Frontal cortex (tissue), 4 donors: Measurements from ENCODE around the gene MAP6D1. TPM values are rescaled to one million over a fixed set of nuclear protein-coding genes. Genes with fewer than 3 reads are reported as not detected.
"Not testable (repeated sequence)": the region's sequence is repeated elsewhere in the genome, so short reads cannot be mapped to it uniquely, and the experiment has no call there.

Source experiments
- DNase-seq, 2 donors: peaks; one replicate each; pipeline ENCODE4 v3.0.0; 2012; ENCODE audit warnings: low spot score in 2 of 2
- FAIRE-seq: peaks from 2 replicates; lab custom pipeline; 2012; peaks lifted over from hg19 to GRCh38; lab: Jason Lieb, UNC
- total RNA-seq: library from RNA; depleted of rRNA; stranded (reverse); fragments of >200 nt; gene quantifications from one replicate; pipeline ENCODE4 v1.2.3, GENCODE V29; 2014
- donor health status: control.
- donor health status: control.
- donor health status: control.

MAP6D1 gene
- total RNA-seq, 1 donor from 2014 or later, result 3.3 TPM

DNA sequence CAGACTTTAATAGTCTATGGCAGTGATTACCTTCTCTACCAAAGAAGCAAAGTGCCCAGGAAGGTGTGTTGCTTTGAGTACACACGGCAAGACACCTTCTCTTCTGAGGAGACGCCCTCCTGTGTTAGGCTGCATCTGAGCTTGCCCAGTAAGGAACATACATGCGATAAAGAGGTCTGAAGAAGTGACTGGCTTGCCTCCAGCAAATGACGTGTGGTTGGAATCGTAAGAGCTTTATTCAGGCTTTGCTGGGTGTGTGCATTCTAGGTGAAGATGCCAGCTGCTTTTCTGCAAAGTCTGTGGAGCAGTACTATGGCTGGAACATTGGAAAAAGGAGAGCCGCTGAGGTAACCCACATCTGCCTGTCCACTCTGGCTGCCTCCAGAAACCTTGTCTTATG is 22.4 kb downstream of the MAP6D1 start:
- FAIRE-seq (no peak), DNase-seq (no peak)

DNA sequence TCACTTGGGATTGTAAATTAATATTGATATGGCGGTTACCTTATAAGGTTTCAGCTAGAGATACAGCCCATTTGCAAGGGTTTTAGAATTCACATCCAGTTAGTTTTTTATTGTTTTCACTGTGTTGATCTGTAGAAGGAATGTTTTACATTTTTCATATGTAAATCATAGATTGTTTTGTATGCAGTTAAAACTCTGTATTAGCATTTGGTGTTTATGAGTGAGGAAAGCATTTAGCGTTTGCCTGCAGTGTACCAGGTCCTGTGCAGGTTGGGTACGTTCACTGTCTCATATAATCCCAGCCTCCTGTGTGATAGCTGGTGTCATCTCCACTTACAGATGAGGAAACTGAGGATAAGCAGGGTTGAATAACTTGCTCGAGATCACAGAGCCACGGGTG is 23.8 kb downstream of the MAP6D1 start:
- DNase-seq, result no peak
- FAIRE-seq, result no peak

DNA sequence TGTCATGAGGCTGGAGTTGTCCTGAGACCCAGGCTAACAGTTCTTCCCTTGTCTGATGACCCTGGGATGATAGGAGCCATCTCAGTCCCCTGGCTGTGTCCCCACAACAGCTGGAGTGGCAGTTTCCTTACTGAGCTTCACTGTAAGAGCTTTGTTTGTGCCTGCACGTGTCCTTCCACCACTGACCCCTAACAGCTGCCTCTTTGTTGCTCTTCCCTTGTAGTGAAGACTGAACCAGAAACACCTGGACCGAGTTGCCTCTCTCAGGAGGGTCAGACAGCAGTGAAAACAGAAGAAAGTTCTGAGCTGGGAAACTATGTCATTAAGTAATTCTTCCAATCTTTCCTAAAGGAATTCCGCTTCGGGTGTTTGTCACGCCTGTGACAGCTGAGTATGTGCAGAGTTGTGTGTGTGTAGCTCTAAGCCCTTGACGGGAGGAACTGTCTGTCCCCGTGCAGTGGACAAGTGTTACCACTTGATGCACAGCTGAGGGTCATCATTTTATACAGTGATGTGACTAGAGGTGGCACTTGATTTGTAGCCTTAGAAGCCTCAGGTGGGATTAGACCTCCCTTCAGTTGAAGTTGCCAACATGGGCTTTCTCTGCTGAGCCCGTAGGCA is 25.0 kb downstream of the MAP6D1 start:
- FAIRE-seq, result no peak
- peak in 1 of 2 donors; percentile 39 for DNase-seq

DNA sequence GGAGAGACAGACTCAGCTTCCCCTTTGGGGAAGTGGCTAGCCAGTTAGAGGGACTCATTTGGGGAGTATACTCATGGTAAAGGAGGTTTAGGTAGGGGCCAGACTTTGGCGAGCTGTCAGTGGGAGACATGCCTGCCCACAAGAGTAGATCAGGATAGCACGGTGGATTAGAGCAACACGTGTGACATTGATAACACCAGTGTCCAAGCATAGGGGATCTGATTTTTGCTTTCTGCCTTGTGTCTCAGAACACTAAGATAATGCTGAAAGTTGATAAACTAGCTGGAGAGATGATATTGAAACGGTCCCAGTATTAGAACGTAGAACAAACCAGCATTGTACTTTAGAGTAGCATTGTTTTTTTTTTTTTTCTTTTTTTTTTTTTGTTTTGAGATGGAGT is 25.9 kb downstream of the MAP6D1 start:
- DNase-seq (no peak), FAIRE-seq (no peak)

DNA sequence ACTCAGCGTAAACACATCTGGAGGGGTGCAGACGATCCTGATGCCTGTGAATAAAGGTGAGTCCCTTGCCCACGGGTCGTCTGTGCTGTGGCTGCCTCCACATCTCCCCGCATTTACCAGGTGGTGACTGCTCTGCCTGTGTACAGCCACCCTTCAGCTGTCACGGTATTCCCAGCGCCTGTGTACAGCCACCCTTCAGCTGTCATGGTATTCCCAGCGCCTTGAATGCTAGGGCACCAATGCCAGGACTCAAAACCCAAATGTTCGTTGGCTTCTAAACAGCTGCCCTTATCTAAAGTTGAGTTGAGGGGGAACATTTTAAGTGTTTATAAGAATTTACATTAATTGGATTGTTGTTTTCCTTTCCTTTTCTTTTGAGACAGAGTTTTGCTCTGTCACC is 27.4 kb downstream of the MAP6D1 start:
- FAIRE-seq, result no peak
- no peak for DNase-seq

DNA sequence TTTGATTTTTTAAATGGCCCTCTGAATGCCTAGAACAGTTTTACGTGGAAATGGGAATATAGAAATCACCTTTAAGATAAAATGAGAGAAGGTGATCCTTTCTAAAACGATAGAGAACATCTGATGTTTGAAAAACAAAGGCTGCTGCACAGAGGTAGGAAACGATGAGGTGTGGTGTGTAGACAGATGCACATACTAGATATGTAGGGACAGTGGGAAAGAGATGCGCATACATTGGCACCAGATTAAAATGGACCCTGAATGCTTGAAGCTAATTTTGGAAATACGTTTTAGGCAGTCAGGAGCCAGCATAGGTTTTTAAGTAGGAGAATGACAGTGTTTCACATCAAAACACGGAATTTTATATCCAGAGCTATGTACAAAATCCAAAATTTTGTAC is 29.0 kb downstream of the MAP6D1 start:
- FAIRE-seq (no peak), DNase-seq (no peak)

DNA sequence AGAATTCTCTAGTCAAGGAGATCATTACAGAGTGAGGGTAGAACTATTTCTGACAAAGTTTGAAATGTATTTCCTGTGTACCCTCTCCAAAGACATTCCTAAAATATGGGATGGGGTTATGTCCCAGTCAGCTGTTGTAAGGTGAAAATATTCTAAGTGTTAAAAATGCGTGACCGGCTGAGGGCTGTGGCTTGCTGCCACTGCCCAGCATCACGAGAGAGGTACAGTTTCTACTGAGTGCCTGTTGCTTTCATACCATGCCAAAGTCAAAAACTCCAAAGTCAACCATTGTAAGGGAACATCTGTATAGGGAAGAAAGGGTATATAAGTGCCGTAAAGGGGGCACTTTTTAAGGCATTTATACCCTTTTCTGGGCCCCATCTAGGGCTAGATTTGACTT is 30.9 kb downstream of the MAP6D1 start:
- no peak for FAIRE-seq
- DNase-seq, result no peak

DNA sequence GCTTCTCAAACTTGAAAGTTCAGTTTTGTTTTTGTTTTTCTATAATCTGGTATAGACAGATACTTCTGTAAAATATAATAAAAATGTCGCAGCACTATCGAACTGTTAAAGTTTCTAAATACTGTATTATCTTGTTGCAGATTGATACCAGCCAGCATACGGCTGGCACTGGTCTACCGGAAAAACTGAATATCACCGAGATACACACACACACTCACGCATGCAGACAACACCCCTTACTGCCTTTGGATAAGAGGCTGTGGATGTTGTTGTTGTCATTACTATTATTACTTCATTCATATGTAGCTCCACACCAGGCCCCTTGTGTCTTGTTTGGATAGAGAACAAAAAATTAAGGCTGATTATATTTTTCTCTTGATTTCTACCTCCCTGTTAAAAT is 32.4 kb downstream of the MAP6D1 start:
- DNase-seq, result no peak
- FAIRE-seq, result no peak

DNA sequence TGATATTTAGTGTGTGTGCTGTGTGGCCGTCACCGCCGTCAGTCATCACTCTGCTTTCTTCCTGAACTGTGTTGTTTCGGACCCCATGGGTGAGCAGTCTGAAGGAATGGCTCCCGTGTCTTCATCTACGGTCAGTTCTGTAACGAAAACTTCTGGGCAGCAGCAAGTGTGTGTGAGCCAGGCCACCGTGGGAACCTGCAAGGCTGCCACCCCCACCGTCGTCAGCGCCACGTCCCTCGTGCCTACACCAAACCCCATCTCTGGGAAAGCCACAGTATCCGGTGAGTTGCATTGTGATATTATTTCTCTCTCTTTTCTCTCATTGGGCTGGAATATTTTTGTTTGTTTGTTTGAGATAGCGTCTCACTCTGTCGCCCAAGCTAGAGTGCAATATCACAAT is 34.7 kb downstream of the MAP6D1 start:
- DNase-seq, result no peak
- no peak for FAIRE-seq

DNA sequence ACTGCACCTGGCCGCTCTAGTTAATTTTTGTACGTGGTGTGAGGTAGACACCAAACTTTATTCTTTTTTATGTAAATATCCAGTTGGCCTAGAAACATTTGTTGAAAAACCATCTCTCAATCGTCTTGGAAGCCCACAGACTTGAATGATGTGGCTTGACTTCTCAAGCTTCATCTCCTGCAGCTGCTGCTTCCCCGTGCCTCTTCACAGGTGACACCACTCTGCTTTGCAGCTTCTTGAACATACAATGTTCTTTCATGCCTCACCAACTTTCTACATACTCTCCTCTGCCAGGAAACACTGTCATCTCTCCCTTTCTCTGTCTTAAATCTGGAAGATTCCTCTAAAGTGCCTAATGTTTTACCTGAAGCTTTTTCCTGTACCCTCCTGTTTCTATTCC is 35.6 kb downstream of the MAP6D1 start:
- DNase-seq, result no peak
- no peak for FAIRE-seq

DNA sequence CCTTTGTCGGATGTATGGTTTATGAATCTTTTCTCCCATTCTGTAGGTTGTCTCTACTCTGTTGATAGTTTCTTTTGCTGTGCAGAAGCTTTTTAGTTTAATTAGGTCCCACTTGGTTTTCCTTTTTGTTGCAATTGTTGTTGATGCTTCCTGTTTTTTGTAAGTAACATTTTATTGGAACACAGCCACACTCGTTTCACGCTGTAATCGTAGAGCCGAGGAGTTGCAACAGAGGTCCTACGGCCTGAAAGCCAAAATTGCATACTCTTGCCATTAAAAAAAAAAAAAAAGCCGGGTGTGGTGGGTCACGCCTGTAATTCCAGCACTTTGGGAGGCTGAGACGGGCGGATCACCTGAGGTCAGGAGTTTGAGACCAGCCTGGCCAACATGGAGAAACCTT is 40.9 kb downstream of the MAP6D1 start:
- not testable (repeated sequence) for FAIRE-seq, DNase-seq

DNA sequence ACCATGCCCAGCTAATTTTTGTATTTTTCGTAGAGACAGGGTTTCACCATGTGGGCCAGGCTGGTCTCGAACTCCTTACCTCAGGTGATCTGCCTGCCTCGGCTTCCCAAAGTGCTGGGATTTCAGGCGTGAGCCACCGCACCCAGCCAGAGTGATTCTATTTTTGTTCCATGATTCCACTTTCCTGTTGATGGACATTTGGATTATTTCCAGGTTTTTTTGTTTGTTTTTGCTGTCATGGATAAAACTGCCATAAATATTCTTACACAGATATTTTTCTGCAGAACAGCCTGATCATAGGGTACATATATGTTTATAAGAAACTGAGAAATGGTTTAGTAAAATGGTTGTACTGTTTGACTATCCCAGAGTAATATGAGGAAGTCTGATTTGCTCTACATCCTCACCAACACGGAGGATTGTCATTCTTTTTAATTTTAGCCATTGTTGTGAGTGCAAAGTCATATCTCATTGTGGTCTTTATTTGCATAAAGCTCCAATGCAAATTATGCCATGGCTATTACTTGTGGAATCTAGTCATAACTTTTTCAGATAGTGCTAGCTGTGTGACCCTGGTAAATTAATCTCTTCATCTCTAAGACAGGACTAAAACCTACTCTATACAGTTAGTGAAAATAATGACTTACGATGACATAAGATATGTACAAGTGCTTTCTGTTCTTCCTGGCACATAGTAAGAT is 42.7 kb downstream of the MAP6D1 start:
- FAIRE-seq, result no peak
- no peak for DNase-seq

DNA sequence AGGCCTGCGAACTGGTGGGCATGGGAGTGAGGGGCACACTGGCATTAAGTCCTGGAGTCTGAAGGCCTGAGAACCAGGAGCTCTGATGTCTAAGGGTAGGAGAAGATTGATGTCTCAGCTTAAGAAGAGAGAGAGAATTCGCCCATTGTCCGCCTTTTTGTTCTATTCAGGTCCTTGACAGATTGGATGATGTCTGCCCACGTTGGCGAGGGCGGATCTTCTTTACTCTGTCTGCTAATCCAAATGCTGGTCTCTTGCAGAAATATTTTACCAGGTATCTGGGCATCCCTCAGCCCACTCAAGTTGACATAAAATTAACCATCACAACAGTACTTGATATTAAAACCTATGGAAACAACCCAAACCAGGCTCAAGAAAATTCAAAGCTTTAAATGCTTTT is 44.1 kb downstream of the MAP6D1 start:
- FAIRE-seq, result no peak
- no peak for DNase-seq

DNA sequence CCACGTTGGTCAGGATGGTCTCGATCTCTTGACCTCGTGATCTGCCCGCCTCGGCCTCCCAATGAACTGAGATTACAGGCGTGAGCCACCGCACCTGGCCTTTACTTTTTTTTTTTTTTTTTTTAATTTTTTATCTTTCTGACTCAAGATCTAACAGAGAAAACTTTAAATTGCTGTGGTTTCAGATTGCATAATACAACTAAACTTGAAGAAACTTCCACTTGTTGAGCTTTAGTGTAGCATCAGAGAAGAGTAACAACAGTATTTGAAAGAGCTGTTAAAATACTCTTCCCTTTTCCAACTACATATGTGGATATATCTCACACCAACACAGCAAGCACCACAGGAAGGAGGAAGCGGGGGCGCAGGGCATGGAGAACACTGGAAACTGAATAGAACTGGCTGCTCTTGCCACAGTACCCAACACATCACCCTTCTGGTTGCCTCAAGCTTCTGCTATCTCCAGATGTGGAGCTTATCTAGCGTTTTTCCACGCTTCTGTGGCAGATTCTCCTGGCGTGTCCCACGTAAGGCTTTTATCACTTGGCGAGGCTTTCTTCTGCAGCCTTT is 45.4 kb downstream of the MAP6D1 start:
- no peak for FAIRE-seq

DNA sequence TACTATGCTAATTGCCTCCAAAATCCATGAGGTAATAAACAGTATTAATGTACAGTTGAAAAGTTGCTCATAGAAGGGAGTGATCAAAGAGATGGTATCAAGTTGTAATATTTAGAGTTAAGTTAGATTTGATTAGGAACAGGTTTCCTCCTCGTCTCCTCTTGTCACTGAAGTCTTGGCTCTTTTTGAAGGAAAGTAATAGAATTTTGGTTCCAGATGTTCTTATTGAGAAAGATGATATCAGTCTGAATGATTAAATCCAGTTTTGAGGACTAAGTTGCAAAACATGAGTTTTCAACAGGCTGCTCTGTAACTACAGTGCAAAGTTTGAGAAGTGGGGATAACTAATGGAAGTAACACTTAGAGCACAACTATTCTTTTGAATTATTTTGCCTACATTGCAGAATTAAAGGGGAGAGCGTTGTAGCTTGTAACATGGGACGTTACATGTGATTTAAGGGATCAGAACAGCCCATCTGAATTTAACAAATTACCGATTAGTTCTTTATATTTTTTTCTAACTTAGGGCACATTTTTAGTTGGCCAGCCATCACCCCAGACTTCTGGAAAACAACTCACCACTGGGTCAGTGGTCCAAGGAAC is 48.3 kb downstream of the MAP6D1 start:
- FAIRE-seq (no peak), DNase-seq (no peak)

More for the DNA sequence above, 45.4 kb downstream of the MAP6D1 start:
- DNase-seq, result no peak

DNA sequence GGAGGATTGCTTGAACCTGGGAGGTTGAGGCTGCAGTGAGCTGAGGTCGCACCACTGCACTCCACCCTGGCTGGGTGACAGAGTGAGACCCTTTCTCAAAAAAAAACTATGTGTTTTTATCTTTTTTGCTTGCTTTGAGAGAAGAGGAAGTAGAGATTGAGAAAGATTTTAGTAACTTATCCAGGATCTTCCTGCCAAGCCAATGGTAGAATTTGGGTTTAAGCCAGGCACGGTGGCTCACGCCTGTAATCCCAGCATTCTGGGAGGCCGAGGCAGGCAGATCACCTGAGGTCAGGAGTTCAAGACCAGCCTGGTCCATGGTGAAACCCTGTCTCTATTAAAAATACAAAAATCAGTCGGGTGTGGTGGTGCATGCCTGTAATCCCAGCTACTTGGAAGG is 48.9 kb downstream of the MAP6D1 start:
- not testable (repeated sequence) for DNase-seq, FAIRE-seq

DNA sequence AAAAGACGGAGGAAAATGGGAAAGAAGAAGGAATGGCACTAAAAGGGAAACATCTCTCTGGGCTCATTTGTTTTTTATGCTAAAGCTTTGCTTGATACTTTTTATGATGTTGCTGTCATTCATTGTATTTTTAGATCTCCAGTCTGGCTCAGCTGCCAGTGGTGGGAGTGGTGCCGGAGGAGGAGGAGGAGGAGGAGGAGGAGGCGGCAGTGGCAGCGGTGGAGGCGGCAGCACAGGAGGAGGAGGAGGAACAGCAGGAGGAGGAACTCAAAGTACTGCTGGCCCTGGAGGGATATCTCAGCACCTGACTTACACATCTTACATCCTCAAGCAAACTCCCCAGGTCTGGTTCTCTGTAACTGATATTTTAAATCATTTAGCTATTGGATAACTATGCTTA is 49.6 kb downstream of the MAP6D1 start:
- DNase-seq (peak in 1 of 2 donors; percentile 18), FAIRE-seq (no peak)

DNA sequence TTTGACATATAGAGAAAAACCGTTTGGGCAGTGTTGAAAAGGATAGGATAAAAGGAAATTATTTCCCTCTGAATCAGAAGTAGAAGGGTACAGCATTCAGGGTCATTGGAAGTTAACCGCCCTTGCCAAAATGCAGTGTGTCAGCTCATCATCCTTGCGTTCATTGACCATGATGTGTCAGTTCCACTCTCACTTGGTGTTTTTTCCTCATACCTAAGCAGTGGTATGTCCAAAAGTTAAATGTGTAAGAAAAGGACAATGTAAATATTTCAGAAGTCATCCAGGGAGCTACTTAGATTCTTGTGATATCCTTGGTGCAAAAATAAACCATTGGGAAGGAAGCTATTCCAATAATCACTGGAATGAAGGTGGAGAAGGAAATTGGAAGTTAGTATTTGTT is 50.7 kb downstream of the MAP6D1 start:
- DNase-seq (no peak), FAIRE-seq (no peak)

DNA sequence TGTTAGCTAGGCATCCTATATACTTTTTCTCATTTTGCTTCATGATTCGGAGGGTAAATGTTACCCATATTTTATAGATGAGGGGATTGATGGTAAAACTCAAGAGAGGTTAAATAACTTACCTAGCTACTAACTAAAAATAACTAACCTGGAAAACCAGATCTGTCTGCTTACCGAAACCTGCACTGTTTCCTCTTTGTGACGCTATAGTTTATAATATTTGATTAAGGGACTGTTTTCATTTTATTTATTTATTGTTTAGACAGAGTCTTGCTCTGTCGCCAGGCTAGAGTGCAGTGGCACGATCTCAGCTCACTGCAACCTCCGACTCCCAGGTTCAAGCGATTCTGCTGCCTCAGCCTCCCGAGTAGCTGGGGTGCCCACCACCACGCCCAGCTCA is 55.9 kb downstream of the MAP6D1 start:
- FAIRE-seq, result no peak
- no peak for DNase-seq

DNA sequence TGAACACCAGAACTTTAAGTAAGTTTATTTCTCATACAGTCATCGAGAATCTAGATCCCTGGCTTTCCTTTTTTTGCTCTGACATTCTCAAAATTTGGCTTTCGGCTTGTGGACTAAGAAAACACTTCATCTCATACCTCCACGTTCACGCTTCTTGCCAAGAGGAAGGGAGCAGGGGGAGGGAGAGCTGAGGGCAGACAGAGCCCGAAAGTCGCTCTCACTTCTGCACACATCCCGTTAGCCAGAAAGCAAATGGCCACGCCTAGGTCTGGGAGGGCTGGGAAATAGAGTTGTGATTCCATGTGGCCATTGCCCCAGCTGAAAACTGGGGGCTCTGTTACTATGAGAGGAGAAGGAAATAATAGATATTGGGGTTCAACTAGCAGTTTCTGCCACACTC is 57.3 kb downstream of the MAP6D1 start:
- DNase-seq (no peak), FAIRE-seq (no peak)
